ENCODE measurements around the gene TTI1.

Gene TTI1

DNA sequence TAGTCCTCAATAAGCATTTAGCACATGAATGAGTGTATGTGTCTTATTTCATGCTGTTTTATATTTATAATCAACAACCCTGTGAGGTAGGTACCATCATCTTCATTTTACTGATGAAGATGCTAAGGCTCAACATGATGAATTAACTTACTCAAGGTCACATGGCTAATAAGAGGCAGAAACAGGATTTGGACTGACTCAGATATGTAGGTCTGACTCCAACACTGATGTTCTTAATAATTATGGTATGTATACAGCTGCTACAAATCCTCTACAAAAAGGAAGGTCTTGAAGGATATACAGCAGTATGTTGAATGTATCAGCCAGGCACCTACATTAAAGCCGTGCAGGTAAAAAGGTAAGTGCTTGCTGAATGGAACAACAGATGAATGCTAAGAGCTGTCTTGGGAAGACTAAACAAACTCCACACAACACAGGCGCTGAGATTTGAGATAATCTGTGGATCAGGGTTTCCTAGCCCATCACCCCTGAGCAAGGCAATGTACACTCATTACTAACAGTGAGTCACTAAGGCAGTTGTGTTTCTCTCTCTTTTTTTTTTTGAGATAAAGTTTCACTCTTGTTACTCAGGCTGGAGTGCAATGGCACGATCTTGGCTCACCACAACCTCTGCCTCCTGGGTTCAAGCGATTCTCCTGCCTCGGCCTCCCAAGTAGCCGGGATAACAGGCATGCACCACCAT is 31.9 kb downstream of the TTI1 start:
- TF ChIP-seq, protein P1, sequence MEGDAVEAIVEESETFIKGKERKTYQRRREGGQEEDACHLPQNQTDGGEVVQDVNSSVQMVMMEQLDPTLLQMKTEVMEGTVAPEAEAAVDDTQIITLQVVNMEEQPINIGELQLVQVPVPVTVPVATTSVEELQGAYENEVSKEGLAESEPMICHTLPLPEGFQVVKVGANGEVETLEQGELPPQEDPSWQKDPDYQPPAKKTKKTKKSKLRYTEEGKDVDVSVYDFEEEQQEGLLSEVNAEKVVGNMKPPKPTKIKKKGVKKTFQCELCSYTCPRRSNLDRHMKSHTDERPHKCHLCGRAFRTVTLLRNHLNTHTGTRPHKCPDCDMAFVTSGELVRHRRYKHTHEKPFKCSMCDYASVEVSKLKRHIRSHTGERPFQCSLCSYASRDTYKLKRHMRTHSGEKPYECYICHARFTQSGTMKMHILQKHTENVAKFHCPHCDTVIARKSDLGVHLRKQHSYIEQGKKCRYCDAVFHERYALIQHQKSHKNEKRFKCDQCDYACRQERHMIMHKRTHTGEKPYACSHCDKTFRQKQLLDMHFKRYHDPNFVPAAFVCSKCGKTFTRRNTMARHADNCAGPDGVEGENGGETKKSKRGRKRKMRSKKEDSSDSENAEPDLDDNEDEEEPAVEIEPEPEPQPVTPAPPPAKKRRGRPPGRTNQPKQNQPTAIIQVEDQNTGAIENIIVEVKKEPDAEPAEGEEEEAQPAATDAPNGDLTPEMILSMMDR (IDR thresholded peaks at IDR 0.05; ENCODE audit: low read depth, low read length) = no peak
- H3K4me3 ChIP-seq (ENCODE audit: low read depth, low read length) = no peak overlapping the region

DNA sequence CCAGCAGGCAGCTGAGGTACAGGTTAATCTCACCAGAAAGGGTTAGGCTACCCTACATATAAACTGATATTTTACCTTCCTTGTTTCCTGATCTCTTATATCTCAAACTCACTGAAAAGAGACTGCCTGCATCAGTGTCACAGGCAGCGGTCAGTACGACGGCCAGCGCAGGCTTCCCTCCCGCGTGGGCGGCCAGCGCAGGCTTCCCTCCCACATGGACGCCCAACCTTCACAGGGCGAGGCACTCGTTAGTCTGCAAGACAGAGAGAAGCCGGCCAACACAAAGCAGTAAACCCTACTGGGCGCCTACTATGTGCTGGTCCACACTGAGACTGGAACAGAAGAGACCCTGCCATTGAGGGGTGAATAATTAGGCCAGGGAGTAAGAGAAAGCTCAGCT is 33.0 kb downstream of the TTI1 start:
- TF ChIP-seq, protein P1 (IDR thresholded peaks at IDR 0.05; ENCODE audit: low read depth, low read length) = no peak
- H3K4me3 ChIP-seq (ENCODE audit: low read depth, low read length) = no peak overlapping the region

DNA sequence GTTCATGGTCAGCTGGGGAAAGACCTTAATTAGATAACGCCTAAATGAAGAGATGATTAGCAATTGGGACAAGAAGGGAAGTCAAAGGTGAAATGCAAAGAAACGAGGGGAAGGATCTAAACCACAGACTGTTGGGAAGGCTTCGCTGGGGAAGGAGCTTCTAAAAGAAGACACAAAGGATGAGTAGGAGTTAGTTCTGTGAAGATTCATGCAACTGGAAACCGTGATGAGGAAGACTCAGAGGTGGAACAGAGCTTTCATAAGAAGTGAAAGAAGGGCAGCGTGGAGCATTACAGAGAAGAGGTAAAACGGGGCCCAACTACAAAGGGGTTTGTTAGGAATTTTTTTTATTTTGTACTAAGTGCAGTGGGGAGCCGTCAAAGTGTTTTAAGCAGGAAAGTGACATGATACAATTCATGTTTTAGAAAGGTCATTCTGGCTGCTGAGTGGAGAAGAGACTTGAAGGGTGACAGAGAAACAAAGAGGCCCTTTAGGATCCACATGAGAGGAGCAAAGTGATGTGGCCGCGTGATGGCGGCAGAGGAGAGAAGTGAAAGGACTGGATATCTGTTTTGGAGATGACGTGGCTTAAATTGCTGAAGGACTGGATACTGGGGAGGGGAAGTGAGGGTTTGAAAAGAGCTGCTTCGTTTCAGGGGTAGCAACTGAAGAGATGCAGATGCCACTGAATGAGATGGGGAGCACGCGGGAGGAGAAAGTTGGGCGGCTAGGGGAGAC is 33.6 kb downstream of the TTI1 start:
- H3K4me3 ChIP-seq (ENCODE audit: low read depth, low read length) = no peak overlapping the region
- TF ChIP-seq, protein P1 (IDR thresholded peaks at IDR 0.05; ENCODE audit: low read depth, low read length) = no peak

DNA sequence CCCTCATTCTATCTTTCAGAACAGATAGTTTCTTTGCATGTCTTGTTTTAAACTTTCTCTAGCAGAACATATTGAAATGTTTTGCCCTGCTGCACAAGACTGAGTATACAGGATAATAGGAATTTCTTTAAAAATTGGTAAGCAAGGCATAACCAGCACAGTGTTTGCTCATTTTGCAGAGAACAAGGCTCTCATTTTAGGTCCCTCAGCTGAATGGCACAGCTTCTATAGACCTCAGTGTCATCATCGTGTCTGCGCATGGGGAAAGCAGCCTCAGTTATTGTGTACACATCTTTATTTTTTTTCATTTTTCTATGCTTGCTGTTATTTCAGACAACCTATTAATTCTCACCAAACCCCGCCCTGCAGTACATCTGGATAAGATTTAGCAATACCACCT is 35.7 kb downstream of the TTI1 start:
- no peak overlapping the region for H3K4me3 ChIP-seq (ENCODE audit: low read depth, low read length)
- TF ChIP-seq, protein P1 (IDR thresholded peaks at IDR 0.05; ENCODE audit: low read depth, low read length) = no peak

DNA sequence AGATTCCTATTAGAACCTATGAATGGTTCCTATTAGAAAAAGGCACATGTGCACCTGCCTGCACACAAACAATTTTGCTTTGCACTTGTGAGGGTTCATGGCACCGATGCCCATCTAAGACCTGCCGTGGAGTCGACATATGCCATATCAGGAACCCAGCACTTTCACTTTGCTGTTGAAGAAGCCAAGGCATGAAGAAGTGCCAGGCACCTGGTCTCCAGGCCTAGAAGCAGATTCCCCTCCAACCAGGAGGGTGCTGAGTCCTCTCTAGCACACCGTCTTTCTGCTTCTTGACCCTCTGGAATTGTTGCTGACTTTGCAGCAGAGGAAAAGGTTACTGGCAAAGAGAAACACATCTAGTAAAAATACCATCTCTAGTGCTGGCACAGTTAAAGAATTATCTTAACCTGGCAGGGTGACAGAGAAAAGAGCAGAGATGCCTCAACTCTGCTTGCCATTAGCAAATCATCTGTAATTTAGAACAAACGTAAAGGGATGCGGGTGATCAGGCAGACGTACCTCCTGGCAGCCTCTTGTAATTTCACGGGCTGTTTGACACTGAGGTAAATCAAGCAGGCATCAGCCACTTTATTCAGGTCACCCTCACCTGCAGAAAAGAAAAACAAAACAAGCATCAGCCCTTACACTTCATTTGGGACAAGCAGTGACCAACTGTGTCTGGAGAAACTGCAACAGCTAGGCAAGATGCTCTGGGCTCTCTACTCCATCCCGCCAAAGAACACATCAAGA is 37.2 kb downstream of the TTI1 start:
- no peak overlapping the region for H3K4me3 ChIP-seq (ENCODE audit: low read depth, low read length)
- TF ChIP-seq, protein P1 (IDR thresholded peaks at IDR 0.05; ENCODE audit: low read depth, low read length) = no peak

DNA sequence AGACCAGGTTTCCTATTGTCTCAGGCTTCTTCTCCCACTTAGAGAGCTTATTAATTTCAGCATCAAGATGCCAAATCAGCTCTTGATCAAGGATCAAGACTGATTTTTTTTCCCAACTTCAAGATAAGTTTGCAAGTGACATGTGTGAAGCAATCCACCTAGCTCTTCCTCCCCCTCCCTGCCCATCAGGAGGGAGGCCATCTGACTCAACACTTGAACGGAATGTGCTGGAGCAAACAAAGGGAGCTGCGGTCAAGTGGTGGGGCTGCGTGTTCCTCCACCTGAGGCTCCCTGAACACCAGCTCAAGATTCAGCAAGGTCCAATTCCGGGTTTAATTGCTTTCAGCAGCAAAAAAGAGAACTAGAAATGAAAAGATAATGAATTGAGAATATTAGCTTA is 38.7 kb downstream of the TTI1 start:
- H3K4me3 ChIP-seq (ENCODE audit: low read depth, low read length) = no peak overlapping the region
- TF ChIP-seq, protein P1 (IDR thresholded peaks at IDR 0.05; ENCODE audit: low read depth, low read length) = no peak
